ENCODE results near the gene MYO1D. TPM values are rescaled to one million over a fixed set of nuclear protein-coding genes. Genes with fewer than 3 reads are reported as not detected.
"Not testable (repeated sequence)": the region's sequence is repeated elsewhere in the genome, so short reads cannot be mapped to it uniquely, and the experiment has no call there.

Gene MYO1D
- total RNA-seq, 1 donor from 2014 or later = 76.4 TPM

DNA sequence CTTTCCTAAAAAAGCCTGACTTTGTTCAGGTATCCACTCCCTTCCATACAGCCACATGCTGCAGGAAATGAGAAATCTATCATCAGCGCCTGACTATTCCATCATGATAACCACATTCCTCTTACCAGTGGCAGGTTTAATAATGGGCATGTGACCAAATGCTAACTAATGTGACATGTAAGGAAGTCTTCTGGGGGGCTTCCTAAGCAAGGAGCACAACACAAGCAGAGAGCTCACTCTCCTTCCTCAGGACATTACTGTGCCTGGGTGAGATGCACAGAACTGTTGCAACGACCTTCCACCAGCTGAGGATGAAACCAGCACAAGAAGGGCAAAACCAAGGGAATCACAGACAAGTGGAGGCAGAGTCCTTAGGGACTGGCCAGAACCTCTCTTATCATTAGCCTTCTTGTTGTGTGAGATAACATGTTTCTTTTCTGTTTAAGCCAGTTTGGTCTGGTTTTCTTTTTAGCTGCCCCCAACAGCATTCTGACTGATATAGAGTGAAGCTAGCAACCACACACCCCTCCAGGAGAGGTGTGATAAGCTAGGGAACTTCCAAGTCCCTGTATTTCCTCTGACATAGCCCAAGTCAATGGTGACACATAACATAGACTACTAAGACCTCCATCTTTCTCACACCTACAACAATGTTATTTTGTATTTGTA is 16.9 kb downstream of the MYO1D start:
- no peak for DNase-seq (ENCODE audit: low read depth, low spot score)

DNA sequence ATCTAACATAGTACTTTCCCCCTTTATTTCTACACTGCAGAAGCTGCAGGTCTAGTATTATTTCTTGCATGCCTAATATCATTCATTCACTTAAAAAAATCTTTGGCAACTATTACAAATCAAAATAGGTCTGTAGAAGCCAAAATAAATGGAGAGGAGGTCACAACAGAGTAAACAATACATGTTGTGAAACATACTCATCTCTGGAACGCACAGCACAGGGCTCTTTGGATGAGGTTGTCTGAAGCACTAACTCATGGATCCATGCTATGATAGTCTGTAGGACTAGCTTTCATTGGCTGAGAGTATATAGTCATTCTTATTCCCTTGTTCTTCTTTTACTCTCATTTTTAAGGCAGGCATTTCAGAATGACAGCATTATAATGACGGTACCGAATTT is 21.3 kb downstream of the MYO1D start:
- no peak for DNase-seq (ENCODE audit: low read depth, low spot score)

DNA sequence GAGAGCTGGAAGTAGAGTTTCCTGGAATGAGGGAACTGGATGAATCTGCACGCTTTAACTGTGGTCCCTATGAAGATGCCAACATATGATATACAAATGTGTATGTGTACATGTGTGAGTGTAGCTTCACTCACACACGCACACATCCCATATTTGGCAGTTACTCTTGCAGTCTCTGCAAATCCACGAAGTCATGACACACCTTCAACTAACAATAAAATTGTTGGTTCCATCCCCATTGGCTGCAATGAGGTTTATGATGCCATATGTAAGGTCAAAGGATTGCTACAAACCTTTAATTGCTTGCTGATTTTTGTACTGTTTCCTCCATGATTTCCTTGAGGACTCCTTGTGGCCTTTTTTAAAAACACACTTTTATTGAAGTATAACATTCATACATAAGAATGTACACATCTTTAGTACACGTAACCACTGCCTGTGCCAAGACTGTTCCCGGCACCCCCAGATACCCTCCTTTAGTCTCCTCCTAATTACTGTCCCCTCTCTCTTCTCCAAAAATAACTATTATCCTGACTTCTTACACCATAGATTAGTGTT is 22.0 kb downstream of the MYO1D start:
- no peak for DNase-seq (ENCODE audit: low read depth, low spot score)

DNA sequence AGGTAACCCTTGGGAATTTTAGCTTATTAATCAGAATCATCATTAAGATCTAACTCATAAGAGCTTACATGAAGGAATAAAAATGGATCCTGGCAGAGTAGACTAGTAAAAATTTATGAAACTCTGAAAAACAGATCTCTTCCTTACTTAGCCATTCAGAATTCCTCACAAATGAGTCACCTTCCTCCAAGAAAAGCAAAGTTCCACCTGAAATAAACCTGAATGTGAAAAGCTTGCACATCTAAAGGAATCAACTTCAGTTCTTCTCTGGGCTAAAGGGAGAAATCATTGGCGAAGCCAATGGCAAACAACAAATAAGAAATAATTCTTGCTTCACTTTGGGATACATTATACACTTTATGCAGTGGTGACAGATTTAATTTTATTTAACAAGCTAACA is 22.7 kb downstream of the MYO1D start:
- peak; percentile 40 for DNase-seq (ENCODE audit: low read depth, low spot score)

DNA sequence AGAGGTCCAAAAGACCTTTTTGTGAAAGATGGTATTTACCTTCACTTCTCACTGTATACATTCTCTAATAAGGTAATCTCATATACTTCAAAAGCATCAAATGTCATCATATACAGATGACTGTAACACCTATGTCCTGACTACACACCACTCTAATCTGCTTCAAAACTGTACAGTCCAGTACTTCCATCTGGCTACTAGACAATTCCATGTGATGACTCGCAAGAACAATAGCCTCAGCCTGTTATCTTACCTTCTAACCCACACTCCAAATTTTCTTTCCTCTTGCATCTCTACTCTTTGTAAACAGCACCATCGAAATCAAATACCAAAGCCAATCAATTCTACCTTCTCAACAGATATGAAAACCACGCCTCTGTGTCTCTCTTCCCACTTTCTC is 24.1 kb downstream of the MYO1D start:
- no peak for DNase-seq (ENCODE audit: low read depth, low spot score)

DNA sequence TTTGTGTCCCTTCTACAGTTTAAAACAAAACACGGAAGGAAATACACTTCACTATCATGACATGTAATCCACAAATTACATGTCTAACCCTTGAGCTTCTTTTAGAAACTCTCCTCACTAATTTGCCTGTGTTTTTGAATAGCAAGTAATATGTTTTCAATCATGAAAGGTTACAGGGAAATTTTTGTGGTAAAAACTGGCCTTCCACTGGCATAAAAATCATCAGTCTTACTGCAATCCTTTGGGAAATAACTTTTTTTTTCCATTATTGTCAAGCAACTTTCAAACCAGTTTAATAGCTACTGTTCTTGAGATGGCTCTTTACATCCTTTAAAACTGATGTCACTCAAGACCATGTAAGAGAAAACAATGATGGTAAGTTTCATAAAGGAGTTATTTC is 27.0 kb downstream of the MYO1D start:
- DNase-seq (ENCODE audit: low read depth, low spot score) = no peak

DNA sequence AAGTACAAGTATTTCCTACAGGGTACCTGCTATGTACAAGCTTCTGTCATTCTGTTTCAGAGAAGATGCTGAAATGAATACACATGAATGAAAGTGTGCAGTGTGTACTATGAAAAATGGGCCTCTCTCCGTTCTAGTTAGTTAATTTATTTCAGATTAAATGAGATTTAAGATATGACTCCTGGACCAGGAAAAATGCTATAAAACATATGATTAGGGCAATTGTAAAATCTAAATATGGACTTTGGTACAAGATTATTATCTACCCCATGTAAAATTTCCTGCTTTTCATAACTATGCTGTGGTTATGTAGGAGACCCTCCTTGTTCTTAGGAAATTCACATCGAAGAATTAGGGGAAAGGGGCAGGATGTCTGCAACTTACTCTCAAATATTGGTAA is 28.9 kb downstream of the MYO1D start:
- no peak for DNase-seq (ENCODE audit: low read depth, low spot score)

DNA sequence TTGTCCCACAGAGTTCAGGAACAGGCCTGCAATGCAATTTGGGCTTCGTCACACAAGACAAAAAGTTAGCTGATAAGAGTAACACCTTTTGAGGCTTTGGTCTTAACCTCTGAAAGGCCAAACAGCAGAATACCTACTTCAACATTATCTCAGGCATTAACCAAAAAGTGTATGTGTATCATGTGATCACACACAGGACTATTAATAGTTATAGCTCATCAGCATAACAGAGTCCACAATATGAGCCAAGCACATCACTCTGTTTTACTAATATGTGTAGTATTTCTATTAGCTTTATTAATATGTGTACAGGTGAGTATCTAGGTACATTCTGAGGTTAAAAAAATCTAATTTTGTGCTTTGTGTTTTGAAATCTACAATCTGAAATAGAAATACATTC is 30.8 kb downstream of the MYO1D start:
- DNase-seq (ENCODE audit: low read depth, low spot score) = no peak

DNA sequence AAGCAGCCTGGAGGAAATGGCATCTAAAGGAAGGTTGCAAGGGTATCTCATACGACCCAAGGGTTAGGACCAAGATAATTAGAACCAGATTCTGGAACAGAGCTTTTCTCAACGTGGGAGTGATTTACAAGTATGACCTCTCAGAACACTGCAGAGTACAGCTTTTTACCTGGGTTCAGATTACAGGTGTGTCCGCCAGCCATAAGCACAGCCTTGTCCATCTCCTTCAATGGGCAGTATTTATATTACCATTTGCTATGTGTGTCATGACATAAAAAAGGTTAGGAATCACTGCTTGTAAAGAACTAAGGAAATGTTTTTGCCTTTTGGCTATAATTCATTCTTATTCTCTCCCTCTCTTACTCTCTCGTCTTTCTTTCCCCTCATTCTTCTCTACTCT is 36.7 kb downstream of the MYO1D start:
- DNase-seq (ENCODE audit: low read depth, low spot score) = no peak

DNA sequence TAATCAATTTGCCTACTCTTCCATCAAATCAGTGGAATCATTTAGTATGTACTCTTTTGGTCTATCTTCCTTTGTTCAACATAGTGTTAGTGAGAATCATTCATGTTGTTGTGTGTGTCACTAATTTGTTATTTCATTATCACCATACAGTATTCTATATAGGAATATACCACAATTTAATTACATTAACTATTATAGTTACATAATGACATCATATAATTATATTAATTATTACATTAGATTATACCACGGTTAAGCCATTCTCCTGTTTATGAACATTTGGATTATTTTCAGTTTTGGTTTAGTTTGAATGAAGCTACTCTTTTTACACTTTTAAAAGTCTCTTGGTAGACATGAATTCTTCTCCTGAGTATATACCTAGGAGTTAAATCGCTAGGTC is 40.4 kb downstream of the MYO1D start:
- DNase-seq (ENCODE audit: low read depth, low spot score) = no peak

DNA sequence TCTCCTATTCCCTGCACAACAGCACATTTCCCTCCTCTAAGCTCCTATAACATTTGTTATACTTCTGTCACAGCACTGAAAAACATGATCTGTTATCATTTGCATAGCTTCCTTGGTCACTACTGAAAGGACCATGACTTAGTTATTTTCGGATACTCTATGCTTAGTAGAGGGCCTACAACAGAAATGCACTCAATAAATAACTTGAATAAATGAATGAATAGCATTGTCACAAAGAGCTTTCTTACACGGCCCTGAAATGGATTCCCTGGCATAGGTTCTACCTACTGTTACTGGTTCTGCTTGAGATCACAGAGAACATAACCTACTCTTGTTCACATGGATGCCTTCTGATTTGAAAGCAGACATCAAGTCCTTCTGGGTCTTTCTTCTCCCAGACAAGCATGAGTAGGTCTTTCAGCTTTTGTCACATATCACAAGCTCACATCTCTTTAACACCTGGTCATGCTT is 41.6 kb downstream of the MYO1D start:
- DNase-seq (ENCODE audit: low read depth, low spot score) = no peak

DNA sequence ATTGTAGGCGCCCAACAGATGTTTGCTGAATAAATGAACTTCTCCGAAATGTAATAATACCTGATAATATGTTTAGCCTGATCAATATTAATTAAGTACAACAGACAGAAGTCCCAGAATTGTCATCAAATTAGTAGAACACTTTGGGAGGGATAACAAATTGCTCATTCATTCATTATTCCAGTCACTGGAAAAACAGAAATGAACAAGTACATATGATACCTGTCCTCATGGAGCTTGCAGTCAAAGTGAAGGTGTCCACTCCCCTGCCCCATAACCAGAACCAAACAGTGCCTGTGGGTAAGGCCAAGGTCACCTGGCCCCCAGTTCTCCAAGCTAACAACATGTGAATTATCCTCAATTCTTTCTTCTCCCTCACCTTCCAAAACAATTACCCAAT is 42.8 kb downstream of the MYO1D start:
- DNase-seq (ENCODE audit: low read depth, low spot score) = no peak

DNA sequence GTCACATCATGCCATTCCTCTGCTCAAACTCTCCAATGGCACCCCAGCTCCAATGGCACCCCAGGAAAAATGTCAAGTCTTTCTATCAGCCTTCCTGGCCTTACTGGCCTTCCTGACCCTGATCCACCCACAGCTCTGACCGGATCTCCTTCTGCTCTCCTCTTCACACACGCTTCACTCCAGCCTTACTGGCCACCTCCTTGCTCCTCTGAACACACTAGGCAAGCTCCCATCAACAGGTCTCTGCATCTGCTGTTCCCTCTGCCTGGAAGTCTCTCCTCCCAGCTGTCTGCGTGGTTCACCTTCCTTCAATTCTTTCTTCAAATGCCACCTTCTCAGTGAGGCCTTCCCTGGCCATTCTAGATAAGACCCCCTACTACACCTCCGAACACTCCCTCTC is 43.4 kb downstream of the MYO1D start:
- DNase-seq (ENCODE audit: low read depth, low spot score) = no peak

DNA sequence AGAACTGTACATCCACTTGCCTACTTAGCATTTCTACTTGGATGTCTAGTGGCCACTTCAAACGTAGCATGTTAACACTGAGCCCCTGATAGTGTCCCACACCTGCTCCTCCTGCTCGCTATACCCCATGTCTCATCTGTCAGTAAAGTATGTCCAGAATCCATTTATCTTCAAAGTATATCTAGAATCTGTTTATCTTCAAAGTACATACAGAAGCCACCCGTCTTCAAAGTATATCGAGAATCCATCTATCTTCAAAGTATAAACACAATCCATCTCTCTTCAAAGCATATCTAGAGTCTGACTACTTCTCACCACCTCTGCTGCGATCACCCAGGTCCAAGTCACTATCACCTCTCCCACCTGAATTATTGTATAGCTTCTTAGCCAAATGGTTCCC is 43.8 kb downstream of the MYO1D start:
- DNase-seq (ENCODE audit: low read depth, low spot score) = no peak

DNA sequence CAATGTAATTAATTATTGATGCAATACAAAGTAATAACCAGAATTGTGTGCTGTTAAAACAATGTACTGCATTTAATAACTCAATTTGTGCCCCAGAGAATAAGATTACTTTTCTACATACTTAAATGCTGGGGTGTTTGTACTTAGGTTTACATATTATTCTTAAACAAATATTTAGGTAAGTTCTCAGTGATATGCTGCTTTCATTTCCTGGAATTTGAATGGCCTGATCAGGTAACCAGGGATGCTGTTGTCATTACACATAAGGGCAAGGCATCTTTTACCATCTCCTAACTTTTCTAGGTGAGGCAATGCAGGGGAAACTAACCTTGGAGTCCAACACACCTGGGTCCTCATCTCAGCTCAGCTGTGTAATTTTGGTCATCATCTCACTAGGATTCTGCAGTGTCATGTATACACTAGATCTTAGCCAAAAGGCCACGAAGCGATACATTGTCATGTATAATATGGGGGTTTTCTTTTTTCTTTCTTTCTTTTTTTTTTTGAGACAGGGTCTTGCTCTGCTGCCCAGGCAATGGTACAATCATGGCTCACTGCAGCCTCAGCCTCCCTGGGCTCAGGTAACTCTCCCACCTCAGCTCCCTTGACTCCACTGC is 45.2 kb downstream of the MYO1D start:
- no peak for DNase-seq (ENCODE audit: low read depth, low spot score)

DNA sequence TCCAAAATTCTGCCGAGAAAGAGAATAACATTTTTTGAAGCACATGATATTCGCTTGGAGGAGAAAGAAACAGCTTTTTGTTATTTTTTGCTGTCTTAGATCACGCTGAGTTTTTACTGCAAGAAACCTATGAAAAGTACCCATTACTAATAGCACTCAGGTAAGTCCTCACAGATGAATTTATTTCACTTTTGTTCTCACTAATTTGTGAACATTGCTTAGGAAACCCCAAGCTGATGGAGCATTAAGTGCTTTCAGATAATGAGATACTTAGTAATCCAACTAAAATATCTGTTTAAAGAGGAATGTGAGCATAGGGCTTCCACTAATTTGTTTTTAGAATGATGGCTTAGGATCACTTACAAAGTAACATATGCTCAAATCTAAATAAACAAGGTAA is 45.7 kb downstream of the MYO1D start:
- no peak for DNase-seq (ENCODE audit: low read depth, low spot score)

DNA sequence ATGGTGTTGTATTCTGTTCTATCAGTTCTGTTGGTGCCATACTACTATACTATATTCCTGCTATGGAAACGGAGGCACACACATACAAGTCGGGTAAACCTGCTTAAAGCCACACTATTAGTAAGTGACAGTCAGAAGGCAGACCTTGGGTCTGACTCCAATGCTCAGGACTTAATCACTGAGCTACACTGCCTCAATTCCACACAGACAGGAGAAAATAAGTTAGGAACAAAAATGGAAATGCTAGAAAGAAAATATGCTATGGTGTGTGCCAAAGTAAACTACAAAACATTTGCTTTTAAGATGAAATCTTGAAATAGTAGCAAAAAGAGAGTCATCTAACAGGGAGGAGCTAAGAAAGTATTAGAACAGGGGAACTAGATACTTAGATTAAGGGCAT is 48.1 kb downstream of the MYO1D start:
- DNase-seq (ENCODE audit: low read depth, low spot score) = no peak

DNA sequence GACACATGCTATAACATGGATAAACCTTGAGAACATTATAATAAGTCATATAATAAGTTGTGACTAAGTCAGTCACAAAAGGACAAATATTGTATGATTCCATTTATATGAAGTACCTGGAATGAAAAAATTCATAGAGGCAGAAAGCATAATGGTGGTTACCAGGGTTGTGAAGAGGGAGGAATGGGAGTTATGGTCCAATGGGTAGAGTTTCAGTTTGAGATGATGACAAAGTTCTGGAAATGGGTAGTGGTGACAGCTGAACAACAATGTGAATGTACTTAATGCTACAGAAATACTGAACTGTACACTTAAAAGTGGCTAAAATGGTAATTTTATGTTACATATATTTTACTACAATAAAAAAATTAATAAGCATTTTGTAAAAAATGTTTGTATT is 49.7 kb downstream of the MYO1D start:
- DNase-seq (ENCODE audit: low read depth, low spot score) = no peak

DNA sequence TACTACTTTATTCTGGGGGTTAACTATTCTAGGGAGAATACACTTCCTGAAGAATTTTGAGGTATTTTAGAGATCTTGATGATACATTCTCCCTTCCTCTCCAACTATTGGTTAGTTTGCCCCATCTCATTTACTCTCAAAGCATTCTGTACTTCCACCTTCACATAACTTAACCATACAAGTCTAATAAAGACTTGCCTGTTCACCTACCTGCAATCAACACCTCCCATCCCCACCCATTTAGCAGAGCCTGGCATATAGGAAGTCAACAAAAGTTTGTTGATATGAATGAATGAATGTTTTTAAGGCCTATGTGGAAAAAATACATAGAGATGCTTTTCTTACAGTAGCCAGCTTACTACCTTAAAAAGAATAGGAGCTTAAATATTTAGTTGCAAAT is 50.8 kb downstream of the MYO1D start:
- no peak for DNase-seq (ENCODE audit: low read depth, low spot score)

DNA sequence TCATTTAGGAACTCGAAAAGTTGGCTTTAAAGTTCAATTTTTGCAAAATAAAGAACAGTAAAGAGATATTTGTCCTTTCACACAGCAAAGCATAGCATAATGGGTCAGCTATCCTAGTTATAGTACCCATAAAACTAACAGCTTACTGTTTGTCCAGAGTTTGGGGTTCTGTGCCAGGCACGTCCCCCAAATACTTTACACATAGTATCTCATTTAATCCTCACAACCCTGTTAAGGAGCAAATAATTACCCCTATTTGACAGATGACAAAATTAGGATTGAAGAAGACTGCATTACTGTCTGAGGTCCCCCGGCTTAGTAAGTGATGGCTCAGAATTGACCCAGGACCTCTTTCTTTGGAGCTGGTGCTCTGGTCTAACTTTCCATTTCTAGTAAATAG is 52.6 kb downstream of the MYO1D start:
- DNase-seq (ENCODE audit: low read depth, low spot score) = no peak

DNA sequence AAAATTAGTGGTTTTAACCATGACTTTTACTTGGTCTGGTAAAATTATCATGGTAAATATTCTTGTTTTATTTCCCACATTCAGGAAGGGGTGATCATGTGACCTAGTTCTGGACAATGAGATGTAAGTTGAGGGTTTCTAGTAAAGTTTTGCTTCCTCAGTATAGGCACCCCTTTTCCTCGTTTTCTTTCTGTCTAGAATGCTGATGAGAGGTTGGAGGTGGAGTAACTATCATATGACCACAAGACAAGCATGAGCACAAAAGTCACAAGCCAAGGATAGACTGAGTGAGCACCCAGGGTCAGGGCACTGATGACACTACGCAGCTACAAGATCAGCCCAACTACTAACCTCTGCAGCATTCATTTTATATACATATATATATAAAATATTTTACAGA is 53.9 kb downstream of the MYO1D start:
- no peak for DNase-seq (ENCODE audit: low read depth, low spot score)

DNA sequence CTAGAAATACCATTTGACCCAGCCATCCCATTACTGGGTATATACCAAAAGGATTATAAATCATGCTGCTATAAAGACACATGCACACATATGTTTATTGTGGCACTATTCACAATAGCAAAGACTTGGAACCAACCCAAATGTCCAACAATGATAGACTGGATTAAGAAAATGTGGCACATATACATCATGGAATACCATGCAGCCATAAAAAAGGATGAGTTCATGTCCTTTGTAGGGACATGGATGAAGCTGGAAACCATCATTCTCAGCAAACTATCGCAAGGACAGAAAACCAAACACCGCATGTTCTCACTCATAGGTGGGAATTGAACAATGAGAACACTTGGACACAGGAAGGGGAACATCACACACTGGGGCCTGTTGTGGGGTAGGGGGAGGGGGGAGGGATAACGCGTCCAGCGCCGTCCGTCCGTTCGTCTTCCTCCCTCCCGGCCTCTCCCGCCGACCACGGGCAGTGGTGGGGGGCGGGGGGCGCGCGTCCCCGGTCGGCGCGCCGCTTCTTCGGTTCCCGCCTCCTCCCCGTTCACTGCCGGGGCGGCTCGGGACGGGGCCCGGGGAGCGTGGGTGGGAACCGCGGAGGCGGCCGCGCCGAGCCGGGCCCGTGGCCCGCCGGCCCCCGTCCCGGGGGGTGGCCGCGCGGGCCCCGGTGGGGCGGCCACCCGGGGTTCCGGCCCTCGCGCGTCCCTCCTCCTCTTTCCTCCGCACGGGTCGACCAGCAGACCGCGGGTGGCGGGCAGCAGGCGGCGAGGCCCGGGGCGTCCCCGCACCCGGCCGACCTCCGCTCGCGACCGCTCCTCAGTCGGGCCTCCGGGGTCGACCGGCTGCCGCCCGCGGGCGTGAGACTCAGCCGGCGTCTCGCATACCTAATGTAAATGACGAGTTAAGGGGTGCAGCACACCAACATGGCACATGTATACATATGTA is 54.7 kb downstream of the MYO1D start:
- not testable (repeated sequence) for DNase-seq (ENCODE audit: low read depth, low spot score)
